KBM-7 (cell line): ENCODE data around the gene BRINP1.
"Not testable (repeated sequence)": the region's sequence is repeated elsewhere in the genome, so short reads cannot be mapped to it uniquely, and the experiment has no call there.

Source experiments
- DNase-seq: peaks from one replicate; pipeline ENCODE4 v3.0.0-alpha.2; 2015
- in situ Hi-C: fragments of 300-500 bp; cut with MboI; formaldehyde crosslinking; loops from 2 replicates; pipeline ENCODE4 v1.14.3; 2020; ENCODE audit warnings: low sequenced_read_pairs, low pct_unique_long_range_greater_than_20kb, mixed read lengths

BRINP1 gene

DNA sequence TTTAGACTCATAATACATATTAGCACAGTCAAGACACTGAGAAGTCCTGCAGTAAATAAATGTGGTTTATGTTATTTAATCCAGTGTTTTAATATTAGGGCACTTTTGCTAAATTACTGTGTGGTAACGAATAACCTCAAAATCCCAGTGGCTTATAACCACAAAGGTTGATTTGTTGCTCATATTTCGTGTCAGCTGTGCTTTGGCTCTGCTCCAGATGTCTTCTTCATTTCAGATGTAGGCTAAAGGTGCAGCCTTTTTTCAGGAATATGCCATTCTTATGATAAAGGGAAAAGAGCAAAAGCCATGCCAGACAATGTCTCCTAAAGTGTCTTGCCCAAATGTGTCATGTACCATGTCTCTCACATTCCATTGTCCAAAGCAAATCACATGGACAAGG, 144.8 kb downstream of the BRINP1 start:
- in situ Hi-C loops, result no loop called here
- no peak for DNase-seq

GRCh38 chr9:119221276-119221675, 148.0 kb downstream of the BRINP1 start:
- DNase-seq, result no peak
- in situ Hi-C loops, result no loop called here

GRCh38 chr9:119218293-119218692, 150.9 kb downstream of the BRINP1 start:
- DNase-seq, result no peak
- in situ Hi-C loops, result no loop called here

DNA sequence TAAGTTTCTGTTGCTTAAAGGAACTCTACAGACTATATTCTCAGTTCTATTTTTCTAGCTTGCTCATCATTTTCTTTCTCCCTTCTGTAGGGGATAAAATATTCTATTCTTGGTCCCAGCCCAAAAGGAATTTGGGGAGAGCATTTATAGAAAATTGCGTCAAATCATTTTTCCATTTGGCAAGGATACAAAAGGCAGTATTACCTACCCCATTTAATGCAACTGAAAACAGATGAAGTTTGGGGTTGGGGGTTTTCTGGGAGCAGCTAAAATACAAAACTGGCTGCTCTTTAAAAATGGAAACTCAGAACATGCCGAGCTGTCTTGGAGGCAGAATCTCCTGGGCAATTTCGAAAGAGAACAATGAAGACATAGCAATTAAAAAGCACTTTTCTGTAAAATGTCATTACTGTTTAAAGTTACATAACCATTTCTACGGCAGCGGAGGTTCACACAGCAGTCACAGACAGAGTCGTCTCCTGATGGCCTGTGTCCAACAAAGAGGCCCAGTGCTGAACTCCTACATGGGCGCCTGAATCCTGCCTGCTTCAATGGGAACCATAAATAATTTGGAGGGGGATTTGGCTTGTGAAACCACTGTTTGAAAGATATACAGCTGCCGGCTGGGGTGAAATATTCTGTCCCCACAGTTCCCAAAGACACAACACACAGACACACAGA, 152.4 kb downstream of the BRINP1 start:
- in situ Hi-C loops, result no loop called here
- no peak for DNase-seq

DNA sequence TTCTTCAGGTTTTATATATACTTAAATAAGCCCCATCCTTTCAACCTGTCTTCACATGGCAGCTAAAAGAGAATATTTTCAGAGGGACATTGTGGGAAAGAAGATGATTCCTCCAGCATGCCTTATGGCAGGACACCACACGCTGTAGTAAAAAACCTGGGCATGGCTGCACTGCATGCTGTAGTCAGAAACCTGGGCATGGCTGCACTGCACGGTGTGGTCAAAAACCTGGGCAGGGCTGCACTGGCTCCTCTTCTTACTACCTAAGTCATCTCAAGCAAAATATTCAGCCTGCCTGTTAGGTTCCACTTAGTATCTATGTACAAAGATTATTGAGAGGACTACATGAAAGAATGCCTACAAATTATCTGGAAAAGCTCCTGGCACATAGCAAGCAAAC, 153.6 kb downstream of the BRINP1 start:
- no peak for DNase-seq
- in situ Hi-C loops, result no loop called here

GRCh38 chr9:119213471-119213870, 155.8 kb downstream of the BRINP1 start:
- in situ Hi-C loops, result no loop called here
- no peak for DNase-seq

DNA sequence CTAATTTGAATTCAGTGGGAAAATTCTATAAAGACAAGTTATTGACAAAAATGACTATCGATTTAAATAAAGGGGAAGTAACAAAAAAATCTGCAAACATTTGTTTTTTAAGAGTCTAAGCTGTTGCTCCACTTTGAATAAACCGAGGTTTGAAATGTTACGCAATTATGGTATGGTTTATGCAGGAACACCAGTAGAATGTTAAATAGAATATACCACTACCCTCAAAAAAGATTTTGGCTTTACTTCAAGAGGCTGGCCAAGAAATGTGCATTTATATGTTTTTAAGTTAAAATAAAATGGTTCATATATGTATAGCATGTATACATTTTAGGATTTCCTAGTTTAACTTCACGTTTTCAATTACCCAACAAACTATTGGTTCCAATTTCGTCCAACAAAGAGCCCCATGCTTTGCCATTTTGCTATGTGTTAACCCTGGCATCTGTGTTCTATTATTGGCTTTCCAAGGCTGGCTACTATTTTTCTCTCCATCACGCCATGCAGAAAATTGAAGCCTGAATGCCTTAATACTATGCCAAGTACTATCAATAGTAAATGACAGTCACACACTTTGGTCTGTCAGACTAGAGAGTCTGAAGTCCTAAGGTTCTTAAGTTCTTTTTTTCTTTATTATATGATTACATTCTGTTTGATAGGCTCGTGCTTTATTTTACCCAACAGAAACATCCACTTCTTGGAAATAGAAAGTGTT, 171.2 kb downstream of the BRINP1 start:
- in situ Hi-C loops, result no loop called here
- no peak for DNase-seq

- in situ Hi-C loops, result no loop called here
- no peak for DNase-seq
Measured at GRCh38 chr9:119195521-119195920, 173.7 kb downstream of the BRINP1 start.

GRCh38 chr9:119185298-119185697, 183.9 kb downstream of the BRINP1 start:
- DNase-seq, result no peak
- in situ Hi-C loops, result no loop called here

DNA sequence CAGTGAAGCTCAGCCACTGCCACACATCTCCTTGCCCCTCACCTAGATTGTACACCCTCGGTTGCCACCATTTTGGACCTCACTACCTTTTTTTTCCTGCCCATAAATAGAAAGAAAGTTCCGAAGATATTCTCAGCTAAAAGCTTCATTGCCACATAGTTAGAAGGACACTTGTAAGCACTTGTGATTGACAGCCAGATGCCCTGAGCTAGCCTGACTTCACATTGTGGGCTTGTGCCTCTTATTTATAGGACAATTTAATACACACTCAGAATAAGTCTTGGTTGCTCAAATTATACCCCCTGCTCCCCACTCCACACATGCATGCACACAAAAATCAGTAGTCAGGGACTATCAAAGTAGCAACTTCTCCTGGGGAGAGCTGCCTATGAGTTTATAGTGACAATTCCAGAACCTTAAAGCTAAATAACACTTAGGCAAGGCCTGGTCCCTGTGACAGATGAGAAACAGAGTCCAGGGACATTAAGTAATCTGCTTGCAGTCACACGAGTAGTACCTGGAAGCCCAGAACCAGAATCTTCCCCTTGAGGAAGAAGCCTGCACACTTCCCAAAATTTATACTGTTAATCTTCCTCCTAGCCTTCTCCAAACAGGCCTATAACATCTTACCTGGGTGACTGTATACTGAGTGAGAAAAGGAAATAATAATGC, 184.8 kb downstream of the BRINP1 start:
- in situ Hi-C loops, result no loop called here
- no peak for DNase-seq

DNA sequence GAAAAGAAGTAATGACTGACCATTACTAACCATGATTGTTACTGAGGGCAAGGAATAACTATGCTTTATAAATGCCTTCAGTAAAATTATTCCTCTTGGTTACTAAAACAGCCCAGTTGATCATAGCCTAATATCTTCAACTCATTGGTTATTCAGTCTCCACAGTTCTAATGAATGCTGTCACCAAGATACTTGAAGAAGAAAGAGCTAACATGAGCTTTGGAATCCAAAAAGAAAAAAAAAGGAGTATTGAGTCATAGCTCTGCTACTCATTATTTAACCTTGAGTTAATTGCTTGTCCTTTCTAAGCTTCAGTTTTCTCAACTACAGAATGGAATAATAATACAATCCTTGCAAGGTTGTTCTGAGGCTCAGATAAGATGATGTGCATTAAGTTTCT, 187.7 kb downstream of the BRINP1 start:
- in situ Hi-C loops, result no loop called here
- DNase-seq, result no peak

DNA sequence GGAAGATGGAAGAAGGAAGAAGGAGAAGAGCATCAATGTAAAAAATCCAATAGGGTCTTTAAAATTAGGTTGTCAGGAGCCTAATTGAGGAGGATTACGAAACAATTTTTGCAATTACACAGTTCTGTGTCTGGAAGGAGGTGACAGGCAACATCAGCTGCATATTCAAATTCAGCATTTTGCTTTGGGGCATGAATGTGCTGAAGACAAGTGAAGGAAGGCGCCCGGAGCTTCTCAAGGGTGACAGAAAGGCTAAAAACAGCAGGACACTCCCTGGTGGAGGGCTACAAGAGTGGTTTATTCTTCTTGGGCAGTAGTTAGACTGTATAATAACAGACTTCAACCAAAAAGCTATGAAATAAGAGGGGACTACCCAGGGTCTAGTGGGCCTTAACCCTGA, 188.3 kb downstream of the BRINP1 start:
- no peak for DNase-seq
- in situ Hi-C loops, result no loop called here

DNA sequence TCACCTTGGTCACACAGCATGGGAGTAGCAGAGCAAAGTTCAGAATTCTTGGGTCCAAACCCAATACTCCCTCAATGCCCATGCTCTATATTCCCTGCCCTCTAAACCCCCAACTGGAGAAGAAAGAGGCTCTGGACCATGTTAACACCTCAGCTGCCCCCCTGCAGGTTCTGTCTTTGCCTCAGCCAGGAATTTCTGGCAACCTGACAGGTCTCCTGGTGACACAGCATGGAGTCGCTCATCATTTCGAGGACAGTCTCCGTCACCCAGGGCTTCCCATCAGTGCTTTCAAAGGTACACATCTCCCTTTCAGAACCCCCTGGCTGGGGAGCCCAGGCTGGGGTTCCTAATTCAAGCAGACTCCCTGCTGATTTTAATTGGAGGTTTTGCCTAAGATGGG, 189.5 kb downstream of the BRINP1 start:
- no peak for DNase-seq
- in situ Hi-C loops, result no loop called here

DNA sequence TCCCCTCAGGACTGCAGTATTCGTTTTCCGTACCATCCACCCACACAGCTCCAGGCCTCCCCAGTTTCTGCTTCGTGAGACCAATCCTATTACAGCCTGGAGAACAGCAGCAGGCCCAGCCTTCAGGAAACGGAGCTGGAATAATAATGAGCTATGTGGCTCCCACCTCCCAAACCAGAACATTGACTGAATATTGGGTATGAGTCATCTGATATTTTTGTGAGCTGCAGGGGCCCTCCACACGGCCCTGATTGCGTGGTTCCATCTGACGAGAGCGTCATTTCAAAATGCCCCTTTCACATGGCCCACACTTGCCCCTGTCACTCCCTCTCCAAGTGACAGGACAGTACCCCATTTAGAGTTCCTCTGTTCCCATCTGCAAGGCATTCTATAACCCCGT, 192.0 kb downstream of the BRINP1 start:
- DNase-seq, result no peak
- in situ Hi-C loops, result no loop called here

DNA sequence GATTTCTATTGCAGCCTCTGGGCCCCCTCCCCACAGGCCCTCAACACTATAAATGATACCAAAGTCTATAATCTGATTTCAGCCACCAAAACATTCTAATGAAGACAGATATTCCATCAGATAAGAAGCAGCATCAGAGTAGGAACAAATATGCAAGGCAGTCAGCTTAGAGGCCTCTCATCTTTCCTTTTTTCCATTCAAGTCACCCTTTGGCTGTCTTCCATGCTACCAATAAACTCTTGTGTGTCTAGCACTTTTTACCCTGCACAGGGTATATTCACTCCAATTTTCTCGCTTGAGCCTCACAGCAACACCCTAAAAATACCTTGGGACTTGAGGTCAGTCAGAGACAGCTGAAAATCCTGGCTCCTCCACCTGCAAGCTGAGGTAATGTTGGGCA, 193.7 kb downstream of the BRINP1 start:
- in situ Hi-C loops, result no loop called here
- no peak for DNase-seq

DNA sequence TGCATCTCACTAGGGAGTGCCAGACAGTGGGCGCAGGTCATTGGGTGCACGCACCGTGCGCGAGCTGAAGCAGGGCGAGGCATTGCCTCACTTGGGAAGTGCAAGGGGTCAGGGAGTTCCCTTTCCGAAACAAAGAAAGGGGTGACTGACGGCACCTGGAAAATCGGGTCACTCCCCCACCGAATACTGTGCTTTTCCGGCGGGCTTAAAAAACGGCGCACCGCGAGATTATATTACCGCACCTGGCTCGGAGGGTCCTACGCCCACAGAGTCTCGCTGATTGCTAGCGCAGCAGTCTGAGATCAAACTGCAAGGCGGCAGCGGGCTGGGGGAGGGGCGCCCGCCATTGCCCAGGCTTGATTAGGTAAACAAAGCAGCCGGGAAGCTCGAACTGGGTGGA, 200.0 kb downstream of the BRINP1 start:
- DNase-seq, in situ Hi-C loops: not testable (repeated sequence)

- in situ Hi-C loops, result no loop called here
- DNase-seq, result no peak
Measured at GRCh38 chr9:119167876-119168275, 201.4 kb downstream of the BRINP1 start.

GRCh38 chr9:119167267-119167666, 202.0 kb downstream of the BRINP1 start:
- in situ Hi-C loops, result no loop called here
- no peak for DNase-seq

DNA sequence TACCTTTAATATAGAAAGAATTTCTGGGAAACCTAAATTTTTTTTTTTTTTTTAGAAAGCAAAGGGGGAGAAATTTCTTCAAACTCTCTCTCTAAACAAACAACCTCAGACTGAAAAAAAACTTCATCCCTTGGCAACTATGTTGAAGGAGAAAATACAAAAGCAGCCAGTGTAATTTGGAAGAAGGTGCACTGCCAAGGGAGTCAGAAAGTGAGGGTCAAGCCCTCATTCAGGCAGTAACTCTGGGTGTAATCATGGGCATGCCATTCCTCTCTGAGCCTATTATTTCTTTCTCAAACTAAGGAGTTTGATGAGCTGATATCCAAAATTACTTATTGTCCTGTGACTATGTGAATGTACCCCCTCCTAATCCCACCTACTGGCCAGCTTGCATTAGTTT, 203.1 kb downstream of the BRINP1 start:
- in situ Hi-C loops, result no loop called here

GRCh38 chr9:119165131-119165530, 204.1 kb downstream of the BRINP1 start:
- no peak for DNase-seq
- in situ Hi-C loops, result no loop called here

More for the DNA sequence above, 203.1 kb downstream of the BRINP1 start:
- no peak for DNase-seq
